ENCODE results near the gene MAML3. TPM values are rescaled to one million over a fixed set of nuclear protein-coding genes. Genes with fewer than 3 reads are reported as not detected.

The MAML3 gene
- total RNA-seq, 1 experiment from 2014 or later, result 5.9 TPM

DNA sequence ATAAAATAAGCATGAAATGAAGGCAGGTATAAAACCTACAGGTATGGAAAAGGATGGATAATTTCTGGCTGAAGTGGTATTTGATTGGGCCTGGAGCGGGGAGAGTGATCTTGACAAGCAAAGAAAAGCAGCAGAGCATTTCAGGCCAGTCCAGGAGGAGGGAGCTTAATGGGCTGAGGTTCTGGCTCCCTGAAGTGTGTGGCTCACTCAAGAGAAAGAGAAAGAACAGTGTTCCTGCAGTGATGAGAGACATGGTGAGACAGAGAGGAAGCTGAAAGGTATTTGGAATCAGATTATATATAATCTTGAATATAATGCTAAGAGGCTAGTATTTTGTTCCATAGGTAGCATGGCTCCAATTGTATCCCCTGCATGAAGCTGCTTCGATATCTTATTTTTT, 334.9 kb downstream of the MAML3 start:
- no peak overlapping the region for H3K4me3 ChIP-seq (ENCODE audit: insufficient read depth, low read depth, low read length)
- DNase-seq, result no peak
- H3K27me3 ChIP-seq (ENCODE audit: control insufficient read depth, insufficient read depth, low read length), result no peaks in the 10 kb centered on the region
- H3K36me3 ChIP-seq (replicated peaks; ENCODE audit: control insufficient read depth, insufficient read depth, low read length), result no peaks in the 10 kb centered on the region

DNA sequence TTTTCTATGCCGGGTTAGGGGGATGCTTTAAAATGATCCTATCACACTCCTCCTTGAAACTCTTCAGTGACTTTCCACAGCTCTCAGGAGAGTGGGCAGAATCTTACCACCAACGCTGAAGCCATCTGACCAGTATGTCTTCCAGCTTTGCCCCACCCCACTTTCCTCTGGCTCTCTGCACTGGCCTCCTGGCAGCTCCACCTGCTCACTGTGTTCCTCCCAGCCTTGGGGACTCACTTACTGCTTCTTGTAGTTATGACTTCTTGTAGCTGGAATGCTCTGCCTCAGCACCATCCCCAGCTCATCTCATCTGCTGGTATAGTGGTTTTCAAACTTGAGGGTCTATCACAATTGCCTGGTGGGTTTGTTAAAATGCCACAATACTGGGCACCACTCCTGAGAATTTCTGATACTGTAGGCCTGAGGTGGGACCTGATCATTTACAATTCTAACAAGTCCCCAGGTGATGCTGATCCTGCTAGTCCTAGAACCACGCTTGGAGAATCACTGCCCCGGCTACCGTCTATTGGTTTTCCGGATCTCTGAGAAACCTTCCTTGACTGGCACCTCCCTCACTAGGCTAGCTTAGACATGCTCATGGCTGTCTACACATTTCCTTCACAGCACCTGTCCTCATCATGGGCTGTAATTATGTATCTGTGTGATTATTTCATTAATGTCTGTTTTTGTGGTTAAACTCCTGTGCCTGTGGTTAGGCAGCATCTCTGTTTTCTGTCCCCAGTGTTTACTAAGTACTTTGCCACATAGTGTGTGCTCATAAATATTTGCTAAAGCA, 336.1 kb downstream of the MAML3 start:
- H3K36me3 ChIP-seq (replicated peaks; ENCODE audit: control insufficient read depth, insufficient read depth, low read length), result no peaks in the 10 kb centered on the region
- no peak overlapping the region for H3K4me3 ChIP-seq (ENCODE audit: insufficient read depth, low read depth, low read length)
- H3K27me3 ChIP-seq (ENCODE audit: control insufficient read depth, insufficient read depth, low read length), result no peaks in the 10 kb centered on the region
- no peak for DNase-seq

GRCh38 chr4:139816856-139817255, 337.1 kb downstream of the MAML3 start:
- no peak overlapping the region for H3K4me3 ChIP-seq (ENCODE audit: insufficient read depth, low read depth, low read length)
- no peaks in the 10 kb centered on the region for H3K36me3 ChIP-seq (replicated peaks; ENCODE audit: control insufficient read depth, insufficient read depth, low read length)
- H3K27me3 ChIP-seq (ENCODE audit: control insufficient read depth, insufficient read depth, low read length), result no peaks in the 10 kb centered on the region
- no peak for DNase-seq

- Histone ChIP-seq H3K36me3 (replicated peaks; ENCODE audit: control insufficient read depth, insufficient read depth, low read length) (no peaks in the 10 kb centered on the region), H3K4me3 (ENCODE audit: insufficient read depth, low read depth, low read length) (peak overlapping the region; percentile 29), H3K27me3 (ENCODE audit: control insufficient read depth, insufficient read depth, low read length) (no peaks in the 10 kb centered on the region)
- peak; percentile 42 for DNase-seq
These were observed 338.0 kb downstream of the MAML3 start for GRCh38 chr4:139815778-139816601.

DNA sequence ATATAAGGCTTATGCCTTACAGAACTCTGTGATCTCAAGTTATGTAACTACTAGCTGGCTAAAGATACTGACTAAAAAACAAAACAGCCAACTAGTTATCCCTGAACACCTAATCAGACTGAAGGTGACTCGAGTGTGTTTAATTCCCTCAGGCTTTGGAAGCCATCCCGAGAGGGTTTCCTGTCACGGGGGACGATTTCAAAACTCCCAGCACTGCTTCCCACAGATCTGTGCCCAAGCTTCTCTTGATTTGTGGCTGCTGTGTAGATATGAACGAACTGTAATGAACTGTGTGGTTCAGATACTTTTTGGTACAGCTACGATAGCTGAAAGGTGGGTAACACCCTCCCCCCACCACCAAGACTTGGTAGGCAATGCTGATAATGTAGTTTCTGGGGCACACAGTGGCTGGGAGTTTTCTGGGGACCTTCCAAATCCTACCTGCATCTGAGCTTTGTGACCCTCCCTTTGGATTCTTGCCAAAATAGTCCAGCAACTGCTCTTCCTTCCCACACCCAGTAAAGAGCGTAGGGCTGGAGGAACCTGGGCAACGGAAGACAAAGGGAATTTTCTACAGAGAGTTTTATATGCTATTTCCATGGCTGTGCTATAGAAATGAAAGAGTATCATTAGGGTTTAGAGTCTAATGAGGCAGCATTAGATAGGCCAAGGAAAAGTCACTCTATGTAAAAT, 339.5 kb downstream of the MAML3 start:
- no peak for DNase-seq
- Histone ChIP-seq H3K4me3 (ENCODE audit: insufficient read depth, low read depth, low read length) (no peak overlapping the region), H3K36me3 (replicated peaks; ENCODE audit: control insufficient read depth, insufficient read depth, low read length) (no peaks in the 10 kb centered on the region), H3K27me3 (ENCODE audit: control insufficient read depth, insufficient read depth, low read length) (no peaks in the 10 kb centered on the region)

- Histone ChIP-seq H3K4me3 (ENCODE audit: insufficient read depth, low read depth, low read length) (no peak overlapping the region), H3K36me3 (replicated peaks; ENCODE audit: control insufficient read depth, insufficient read depth, low read length) (no peaks in the 10 kb centered on the region), H3K27me3 (ENCODE audit: control insufficient read depth, insufficient read depth, low read length) (no peaks in the 10 kb centered on the region)
- no peak for DNase-seq
These were observed 340.1 kb downstream of the MAML3 start for GRCh38 chr4:139813881-139814280.

DNA sequence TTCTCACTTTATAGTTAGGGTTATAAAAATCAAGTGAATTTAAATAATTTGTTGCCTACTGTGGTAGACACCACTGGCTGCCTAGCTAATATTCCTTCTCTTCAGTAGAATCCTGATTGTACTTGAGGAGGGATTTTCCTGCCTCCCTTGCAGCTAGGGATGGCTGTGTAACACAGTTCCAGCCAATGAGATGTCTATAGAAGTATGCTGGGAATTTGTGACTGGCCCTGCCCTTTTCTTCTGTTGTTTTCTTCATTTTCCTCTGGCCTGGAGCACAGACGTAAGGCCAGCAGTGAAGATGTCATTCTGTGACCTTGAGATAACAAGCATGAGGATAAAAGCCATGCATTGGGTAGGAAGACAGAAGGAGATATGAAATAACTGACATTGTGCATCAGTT, 343.3 kb downstream of the MAML3 start:
- Histone ChIP-seq H3K4me3 (ENCODE audit: insufficient read depth, low read depth, low read length) (no peak overlapping the region), H3K27me3 (ENCODE audit: control insufficient read depth, insufficient read depth, low read length) (no peaks in the 10 kb centered on the region), H3K36me3 (replicated peaks; ENCODE audit: control insufficient read depth, insufficient read depth, low read length) (no peaks in the 10 kb centered on the region)
- DNase-seq, result no peak

GRCh38 chr4:139809757-139810140, 344.2 kb downstream of the MAML3 start:
- Histone ChIP-seq H3K4me3 (ENCODE audit: insufficient read depth, low read depth, low read length) (no peak overlapping the region), H3K36me3 (replicated peaks; ENCODE audit: control insufficient read depth, insufficient read depth, low read length) (no peaks in the 10 kb centered on the region), H3K27me3 (ENCODE audit: control insufficient read depth, insufficient read depth, low read length) (no peaks in the 10 kb centered on the region)
- DNase-seq, result no peak

GRCh38 chr4:139808808-139809756, 344.9 kb downstream of the MAML3 start:
- Histone ChIP-seq H3K27me3 (ENCODE audit: control insufficient read depth, insufficient read depth, low read length) (no peaks in the 10 kb centered on the region), H3K4me3 (ENCODE audit: insufficient read depth, low read depth, low read length) (no peak overlapping the region), H3K36me3 (replicated peaks; ENCODE audit: control insufficient read depth, insufficient read depth, low read length) (no peaks in the 10 kb centered on the region)
- no peak for DNase-seq

GRCh38 chr4:139808381-139808807, 345.6 kb downstream of the MAML3 start:
- no peak for DNase-seq
- Histone ChIP-seq H3K36me3 (replicated peaks; ENCODE audit: control insufficient read depth, insufficient read depth, low read length) (no peaks in the 10 kb centered on the region), H3K4me3 (ENCODE audit: insufficient read depth, low read depth, low read length) (no peak overlapping the region), H3K27me3 (ENCODE audit: control insufficient read depth, insufficient read depth, low read length) (no peaks in the 10 kb centered on the region)

GRCh38 chr4:139807483-139807882, 346.5 kb downstream of the MAML3 start:
- no peaks in the 10 kb centered on the region for H3K36me3 ChIP-seq (replicated peaks; ENCODE audit: control insufficient read depth, insufficient read depth, low read length)
- no peak overlapping the region for H3K4me3 ChIP-seq (ENCODE audit: insufficient read depth, low read depth, low read length)
- DNase-seq, result no peak
- H3K27me3 ChIP-seq (ENCODE audit: control insufficient read depth, insufficient read depth, low read length), result no peaks in the 10 kb centered on the region

GRCh38 chr4:139806929-139807328, 347.1 kb downstream of the MAML3 start:
- no peak for DNase-seq
- no peak overlapping the region for H3K4me3 ChIP-seq (ENCODE audit: insufficient read depth, low read depth, low read length)
- no peaks in the 10 kb centered on the region for H3K27me3 ChIP-seq (ENCODE audit: control insufficient read depth, insufficient read depth, low read length)
- no peaks in the 10 kb centered on the region for H3K36me3 ChIP-seq (replicated peaks; ENCODE audit: control insufficient read depth, insufficient read depth, low read length)

DNA sequence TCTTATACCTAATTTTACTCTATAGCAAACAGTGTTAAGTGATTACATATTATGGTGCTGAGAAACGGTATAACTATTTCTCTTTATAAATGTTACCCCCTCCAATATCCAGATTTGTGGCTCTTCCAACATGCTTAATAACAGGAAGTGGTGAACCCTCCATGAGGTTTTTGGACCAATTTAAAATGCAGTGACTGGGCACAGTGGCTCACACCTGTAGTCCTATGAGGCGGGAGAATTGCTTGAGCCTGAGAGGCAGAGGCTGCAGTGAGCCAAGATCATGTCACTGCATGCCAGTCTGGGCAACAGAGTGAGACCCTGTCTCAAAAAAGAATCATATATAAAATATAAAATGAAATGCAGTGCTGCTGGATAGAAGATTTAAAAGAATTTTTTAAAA, 351.1 kb downstream of the MAML3 start:
- Histone ChIP-seq H3K27me3 (ENCODE audit: control insufficient read depth, insufficient read depth, low read length) (no peaks in the 10 kb centered on the region), H3K36me3 (replicated peaks; ENCODE audit: control insufficient read depth, insufficient read depth, low read length) (no peaks in the 10 kb centered on the region), H3K4me3 (ENCODE audit: insufficient read depth, low read depth, low read length) (no peak overlapping the region)
- no peak for DNase-seq

DNA sequence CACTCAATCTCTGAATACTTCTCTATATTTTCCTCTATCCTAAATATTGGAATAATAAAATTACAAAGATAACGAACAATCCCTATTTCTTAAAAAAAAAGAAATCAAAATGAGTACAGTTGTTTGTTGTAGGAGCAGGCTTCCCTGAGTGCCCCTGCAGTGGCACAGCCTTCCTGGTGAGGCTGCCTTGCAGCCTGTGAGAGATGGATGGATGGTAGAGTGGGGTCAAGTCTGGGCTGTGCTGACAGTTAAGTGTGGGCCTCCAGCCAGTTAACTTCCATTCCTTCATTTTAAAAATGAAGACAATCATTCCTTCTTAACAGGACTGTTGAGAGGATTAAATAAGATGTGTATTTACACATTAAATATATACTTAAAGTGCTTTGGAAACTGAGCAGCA, 351.5 kb downstream of the MAML3 start:
- no peak for DNase-seq
- no peak overlapping the region for H3K4me3 ChIP-seq (ENCODE audit: insufficient read depth, low read depth, low read length)
- H3K27me3 ChIP-seq (ENCODE audit: control insufficient read depth, insufficient read depth, low read length), result no peaks in the 10 kb centered on the region
- no peaks in the 10 kb centered on the region for H3K36me3 ChIP-seq (replicated peaks; ENCODE audit: control insufficient read depth, insufficient read depth, low read length)

All from H7 (cell line).